NCI-H524 (cell line): ENCODE data around the gene PLEKHJ1.
"Not testable (repeated sequence)": the region's sequence is repeated elsewhere in the genome, so short reads cannot be mapped to it uniquely, and the experiment has no call there.

Source experiments
- DNase-seq, 2 experiments: peaks; one replicate each; lab custom pipeline; 2025; lab: John Stamatoyannopoulos, UW

The PLEKHJ1 gene

DNA sequence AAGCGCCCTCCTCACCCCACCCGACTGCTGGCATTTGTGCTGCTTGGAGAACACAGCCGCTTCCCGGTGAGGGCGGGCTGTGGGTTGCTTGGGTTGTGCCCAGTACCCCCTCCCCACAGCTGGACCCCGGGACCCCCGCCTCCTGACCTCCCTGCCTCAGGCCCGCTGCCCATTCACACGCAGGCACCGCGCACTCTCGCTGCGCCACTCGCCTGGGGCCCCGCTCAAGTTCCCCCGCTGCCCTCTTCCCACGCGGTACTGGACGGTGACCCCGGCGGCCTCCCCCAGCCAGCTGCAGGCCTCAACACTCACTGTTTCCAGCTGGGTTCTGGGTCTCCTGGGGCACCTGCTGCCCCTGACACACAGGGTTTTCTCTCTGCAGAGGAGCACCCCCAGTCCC lies 16.4 kb downstream of the PLEKHJ1 start:
- DNase-seq, result no peak

DNA sequence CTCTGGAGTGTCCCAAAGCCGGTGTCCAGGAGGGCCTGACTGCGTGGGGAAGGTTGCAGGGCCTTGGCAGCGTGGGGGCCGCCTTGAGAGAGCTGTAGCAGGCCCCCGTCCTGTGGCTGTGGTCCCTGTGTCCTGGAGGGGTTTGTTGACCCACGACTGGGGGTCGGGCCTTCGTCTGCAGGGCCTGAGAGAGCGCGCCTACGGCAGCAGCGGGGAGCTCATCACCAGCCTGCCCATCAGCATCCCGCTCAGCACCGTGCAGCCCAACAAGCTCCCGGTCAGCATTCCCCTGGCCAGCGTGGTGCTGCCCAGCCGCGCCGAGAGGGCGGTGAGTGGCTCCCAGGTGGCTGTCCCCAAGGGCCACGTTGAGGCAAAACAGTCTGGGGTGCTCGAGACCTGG lies 18.5 kb downstream of the PLEKHJ1 start:
- no peak for DNase-seq

GRCh38 chr19:2216361-2217225 lies 19.5 kb downstream of the PLEKHJ1 start:
- no peak for DNase-seq

DNA sequence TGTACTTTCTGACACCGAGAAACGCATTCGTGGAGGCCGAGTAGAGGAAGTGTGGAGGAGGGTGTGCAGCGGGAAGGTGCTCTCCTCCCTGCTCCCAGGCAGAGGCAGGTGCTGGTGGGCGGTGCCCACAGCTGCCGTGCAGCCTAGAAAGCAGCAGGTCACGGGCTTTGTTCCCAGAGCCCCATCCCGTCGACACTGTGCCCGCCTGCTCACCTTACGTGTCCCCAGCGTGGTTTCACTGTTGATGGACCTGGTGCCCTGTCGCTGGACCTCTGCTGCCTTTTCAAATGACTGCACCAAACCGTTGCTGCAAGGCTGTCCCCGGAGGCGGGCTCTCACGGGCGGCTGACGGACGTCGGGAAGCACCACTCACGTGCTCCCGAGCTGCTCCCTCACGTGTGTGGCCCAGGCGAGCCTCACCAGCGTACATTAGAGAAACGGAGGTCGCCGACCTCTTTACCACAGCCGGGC lies 20.8 kb downstream of the PLEKHJ1 start:
- DNase-seq, result no peak

DNA sequence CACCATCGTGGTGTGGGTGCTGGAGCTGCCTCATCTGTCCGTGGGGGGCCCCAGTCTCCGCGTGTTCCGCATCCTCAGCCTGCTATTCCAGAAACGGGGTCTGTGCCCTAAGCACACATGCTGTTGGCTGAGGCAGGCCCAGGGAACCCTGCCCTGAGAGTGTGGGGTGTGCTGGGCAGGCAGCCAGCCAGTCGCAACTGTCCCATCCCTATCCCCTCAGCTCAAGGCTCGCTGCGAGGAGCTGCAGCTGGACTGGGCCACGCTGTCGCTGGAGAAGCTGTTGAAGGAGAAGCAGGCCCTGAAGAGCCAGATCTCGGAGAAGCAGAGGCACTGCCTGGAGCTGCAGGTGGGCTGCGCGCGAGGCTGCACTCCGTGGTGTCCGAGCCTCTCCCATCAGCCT lies 21.9 kb downstream of the PLEKHJ1 start:
- no peak for DNase-seq

GRCh38 chr19:2213799-2214198 lies 22.3 kb downstream of the PLEKHJ1 start:
- DNase-seq, result no peak

- no peak for DNase-seq
Measured at GRCh38 chr19:2212861-2213711, 23.0 kb downstream of the PLEKHJ1 start.

- no peak for DNase-seq
Measured at GRCh38 chr19:2210987-2211740, 25.0 kb downstream of the PLEKHJ1 start.

- no peak for DNase-seq
Measured at GRCh38 chr19:2210206-2210605, 25.9 kb downstream of the PLEKHJ1 start.

GRCh38 chr19:2209408-2209807 lies 26.7 kb downstream of the PLEKHJ1 start:
- DNase-seq, result no peak

DNA sequence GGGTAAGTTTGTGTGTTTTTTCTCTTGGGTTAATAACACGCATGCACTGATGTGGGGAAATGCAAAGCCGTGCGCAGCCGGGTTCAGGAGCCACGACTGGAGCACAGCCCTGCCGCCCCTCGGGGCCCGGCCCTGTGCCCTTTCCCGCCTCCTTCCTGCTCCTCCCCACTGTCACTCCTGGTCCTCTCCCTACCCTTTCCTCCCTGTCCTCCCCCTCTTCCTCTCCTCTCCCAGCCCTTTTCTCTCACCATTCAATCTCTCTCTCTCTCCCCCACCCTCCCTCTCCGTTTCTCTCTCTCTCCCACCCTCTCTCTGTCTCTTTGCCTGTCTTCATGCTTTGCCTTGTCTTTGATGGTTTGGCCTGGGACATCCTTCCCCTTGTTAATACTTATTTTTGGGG lies 27.2 kb downstream of the PLEKHJ1 start:
- no peak for DNase-seq

DNA sequence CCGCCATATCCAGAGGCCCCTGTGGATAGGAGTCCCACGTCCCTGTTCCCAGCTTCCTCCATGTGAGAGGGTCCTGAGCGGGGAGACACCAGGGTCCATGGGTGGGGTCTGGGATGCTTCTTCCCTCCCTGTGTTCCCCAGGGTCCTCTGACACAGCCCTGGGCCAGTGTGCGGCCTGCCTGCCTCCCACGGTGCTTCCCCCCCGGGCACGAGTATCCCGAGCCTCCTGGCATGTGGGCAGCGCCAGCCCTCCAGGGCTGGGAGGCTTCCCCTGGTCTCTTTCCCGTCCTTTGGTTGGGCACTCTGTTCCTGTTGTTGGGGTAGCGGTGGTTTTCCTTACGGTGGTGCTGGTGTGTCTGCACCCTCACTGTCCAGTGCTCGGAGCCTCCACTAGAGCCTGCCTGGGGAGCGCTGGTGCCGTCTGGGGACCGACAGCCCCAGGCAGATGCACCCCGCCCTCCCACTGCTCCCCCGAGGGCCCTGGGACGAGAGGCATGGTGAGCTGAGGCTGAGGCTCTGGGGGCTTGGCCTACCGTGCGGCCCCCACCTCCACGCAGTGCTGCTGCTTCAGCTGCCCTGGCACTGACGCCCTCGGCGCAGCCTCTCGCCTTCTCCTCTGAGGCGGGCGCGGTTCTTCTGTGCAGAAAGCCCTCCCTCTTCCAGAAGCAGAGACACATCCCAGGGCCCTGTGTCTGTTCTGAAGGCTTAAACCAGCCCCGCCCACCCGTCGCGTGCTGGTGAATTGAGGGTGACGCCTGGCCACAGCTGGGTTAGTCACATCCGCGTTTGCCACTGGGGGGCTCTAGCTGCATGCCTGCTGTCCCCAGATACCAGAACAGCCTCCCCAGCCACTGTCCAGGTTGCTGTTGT lies 27.9 kb downstream of the PLEKHJ1 start:
- DNase-seq, result peak in 1 of 2 experiments; percentile 18

- DNase-seq, result no peak
Measured at GRCh38 chr19:2207008-2207407, 29.1 kb downstream of the PLEKHJ1 start.

DNA sequence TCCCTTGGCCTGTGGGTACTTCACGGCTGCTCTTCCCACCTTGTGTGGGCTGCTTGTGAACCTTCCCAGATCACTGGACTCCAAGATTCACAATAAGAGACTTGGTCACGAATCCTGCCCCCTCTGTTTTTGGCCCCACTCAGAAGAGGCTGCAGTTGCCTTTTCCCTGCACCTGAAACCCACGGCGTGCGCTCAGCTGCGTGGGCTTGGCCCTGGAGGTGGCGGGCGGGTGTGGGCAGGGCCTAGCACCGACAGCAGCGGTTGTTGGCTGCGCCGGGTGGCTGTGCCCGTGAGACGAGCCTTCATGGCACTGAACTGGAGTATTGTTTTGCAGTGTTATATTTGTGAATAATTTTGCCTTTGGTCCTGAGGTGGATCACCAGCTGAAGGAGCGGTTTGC lies 33.8 kb downstream of the PLEKHJ1 start:
- DNase-seq, result no peak

- no peak for DNase-seq
Measured at GRCh38 chr19:2201473-2202148, 34.5 kb downstream of the PLEKHJ1 start.

GRCh38 chr19:2200624-2201294 lies 35.4 kb downstream of the PLEKHJ1 start:
- DNase-seq, result not testable (repeated sequence)

DNA sequence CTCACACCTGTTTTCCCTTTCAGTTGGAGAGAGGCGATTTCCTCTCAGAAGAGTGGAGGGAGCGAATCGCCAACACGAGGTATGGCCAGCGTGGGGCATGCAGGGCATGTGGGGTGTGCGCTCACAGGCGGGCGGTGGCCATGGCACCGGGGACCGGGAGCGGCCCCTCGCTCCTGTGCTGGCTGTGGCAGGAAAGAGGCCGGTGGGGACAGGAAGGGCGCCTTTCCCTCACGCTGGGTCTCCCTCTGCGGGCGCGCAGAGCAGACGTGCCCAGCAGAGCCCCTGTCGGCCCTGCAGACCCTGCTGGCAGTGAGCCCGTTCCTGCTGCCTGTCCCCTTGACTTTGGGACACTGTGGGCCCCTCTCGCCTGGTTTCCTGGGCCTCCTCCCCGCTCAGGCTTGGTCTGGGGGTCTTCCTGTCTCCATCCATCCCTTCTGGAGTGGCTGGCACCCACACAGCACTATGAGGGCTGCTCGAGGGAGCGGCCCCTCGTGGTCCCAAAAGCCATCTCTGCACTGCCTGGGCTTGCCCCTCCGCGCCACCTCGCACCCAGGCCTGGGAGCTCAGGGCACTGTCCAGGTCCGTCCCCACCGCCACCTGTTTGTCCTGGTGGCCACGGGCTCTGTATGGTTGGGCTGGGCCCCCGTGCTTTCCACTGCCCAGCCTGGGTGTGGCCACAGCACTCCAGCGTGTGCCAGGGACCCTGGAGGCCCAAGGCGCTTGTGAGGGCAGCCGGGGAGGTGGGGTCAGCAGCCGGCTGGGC lies 36.1 kb downstream of the PLEKHJ1 start:
- no peak for DNase-seq

GRCh38 chr19:2199215-2199614 lies 36.9 kb downstream of the PLEKHJ1 start:
- DNase-seq, result no peak

DNA sequence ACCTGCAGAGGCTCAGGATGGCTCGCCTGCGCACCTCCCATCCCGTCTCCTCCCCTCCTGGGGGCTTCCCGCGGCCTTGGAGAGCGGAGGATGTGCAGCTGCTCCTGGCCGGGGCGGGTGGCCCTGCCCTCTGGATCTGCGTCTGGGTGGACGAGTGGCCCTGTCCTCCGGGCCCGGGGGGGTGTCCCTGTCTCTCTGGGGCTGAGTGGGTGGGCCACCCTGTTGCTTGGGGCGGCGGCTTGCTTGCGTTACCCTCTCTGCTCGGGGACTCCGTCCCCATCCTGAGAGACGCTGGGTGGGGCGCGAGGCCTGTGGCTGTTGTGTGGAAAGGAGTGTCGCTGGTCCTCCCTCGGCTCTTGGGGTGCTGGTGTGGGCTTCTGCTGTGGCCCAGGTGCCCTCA lies 37.8 kb downstream of the PLEKHJ1 start:
- DNase-seq, result no peak
